B cell (primary cell): ENCODE results near the gene SIGLEC14. TPM values are rescaled to one million over a fixed set of nuclear protein-coding genes. Genes with fewer than 3 reads are reported as not detected.

Source experiments
- ATAC-seq: fragments of 200-7000 bp; cut with Tn5 transposase; one replicate; pipeline ENCODE4 v1.10.0; 2021; ENCODE audit warnings: low read depth, mild to moderate bottlenecking, moderate number of reproducible peaks, moderate library complexity
- CTCF ChIA-PET: fragments of 350-600 bp; sonication (Branson Sonifier 250); formaldehyde crosslinking; loops from one replicate; lab custom pipeline; 2021; ENCODE audit warnings: antibody characterized with exemption, inconsistent platforms; lab: Charles Lee
- POLR2A ChIA-PET: fragments of 350-600 bp; sonication (Branson Sonifier 250); formaldehyde crosslinking; loops from one replicate; lab custom pipeline; 2021; ENCODE audit warnings: antibody characterized with exemption; lab: Charles Lee
- DNase-seq: peaks from one replicate; pipeline ENCODE4 v3.0.0; 2013
- H2AFZ ChIP-seq: 2 replicates; pipeline ENCODE4 v1.6.1; 2012; ENCODE audit warnings: mild to moderate bottlenecking, low read depth, low read length; ENCODE audit not compliant: insufficient read depth, poor library complexity, severe bottlenecking
- H3K27ac ChIP-seq, 2 donors: 1 replicate in 1 of 2; 2 replicates in 1 of 2; pipeline ENCODE4 v1.5.1; 2012 to 2013; ENCODE audit warnings: low read length in 2 of 2, mild to moderate bottlenecking in 2 of 2, moderate library complexity in 1 of 2
- H3K27me3 ChIP-seq, 4 experiments: fragments of 200-600 bp in 1 of 4; sonication (generic) in 1 of 4; replicated peaks in 1 of 4; 1 replicate in 2 of 4; 2 replicates in 2 of 4; pipeline versions ENCODE4 v1.6.1 to v1.7.0; 2013 to 2016; ENCODE audit warnings: low read length in 3 of 4, mild to moderate bottlenecking in 2 of 4, mixed read lengths in 1 of 4, moderate library complexity in 1 of 4; ENCODE audit not compliant: insufficient read depth in 4 of 4, control insufficient read depth in 3 of 4; ENCODE audit errors: control extremely low read depth in 1 of 4
- H3K36me3 ChIP-seq, 2 experiments: replicated peaks in 1 of 2; 1 replicate in 1 of 2; 2 replicates in 1 of 2; pipeline versions ENCODE4 v1.6.1 to v1.7.1; 2013; ENCODE audit warnings: low read length in 1 of 2; ENCODE audit not compliant: insufficient read depth in 2 of 2, control insufficient read depth in 1 of 2; ENCODE audit errors: control extremely low read depth in 1 of 2, extremely low read depth in 1 of 2
- H3K4me1 ChIP-seq, 2 donors: fragments of 200-600 bp in 1 of 2; sonication (generic) in 1 of 2; 1 replicate in 1 of 2; 2 replicates in 1 of 2; pipeline versions ENCODE4 v1.5.1 to v1.6.1; 2013 to 2017; ENCODE audit warnings: low read length in 2 of 2; ENCODE audit not compliant: control insufficient read depth in 2 of 2, insufficient read depth in 2 of 2
- H3K4me2 ChIP-seq: replicated peaks from 2 replicates; pipeline ENCODE3; 2012; ENCODE audit warnings: mild to moderate bottlenecking, low read depth, low read length; ENCODE audit not compliant: poor library complexity, severe bottlenecking
- H3K4me3 ChIP-seq, 5 experiments: fragments of 200-600 bp in 1 of 5; sonication (generic) in 1 of 5; 1 replicate in 3 of 5; 2 replicates in 2 of 5; pipeline versions ENCODE4 v1.5.1 to v1.7.0; 2011 to 2016; ENCODE audit warnings: low read length in 4 of 5, mild to moderate bottlenecking in 4 of 5, low read depth in 2 of 5, control low read depth in 1 of 5, moderate library complexity in 1 of 5; ENCODE audit not compliant: insufficient read depth in 1 of 5; ENCODE audit errors: control extremely low read depth in 1 of 5, extremely low read depth in 1 of 5
- H3K79me2 ChIP-seq: fragments of 200-600 bp; sonication (generic); one replicate; pipeline ENCODE4 v1.6.0; 2016; ENCODE audit warnings: low read length; ENCODE audit not compliant: control insufficient read depth, insufficient read depth
- H3K9ac ChIP-seq: fragments of 200-600 bp; sonication (generic); 2 replicates; pipeline ENCODE4 v1.6.1; 2017; ENCODE audit warnings: mild to moderate bottlenecking, low read length, moderate library complexity
- H3K9me3 ChIP-seq, 3 donors: one replicate each; pipeline versions ENCODE4 v1.6.1 to v1.7.1; 2013; ENCODE audit warnings: low read length in 2 of 3; ENCODE audit not compliant: control insufficient read depth in 2 of 3, insufficient read depth in 1 of 3; ENCODE audit errors: control extremely low read depth in 1 of 3
- H4K20me1 ChIP-seq: 2 replicates; pipeline ENCODE4 v1.6.0; 2012; ENCODE audit warnings: mild to moderate bottlenecking, low read length; ENCODE audit not compliant: insufficient read depth, control insufficient read depth, poor library complexity, severe bottlenecking
- H3K27ac Mint-ChIP-seq: one replicate; pipeline ENCODE4 v1.8.0; 2021; ENCODE audit warnings: mixed read lengths
- H3K27me3 Mint-ChIP-seq: one replicate; pipeline ENCODE4 v1.8.0; 2021; ENCODE audit warnings: mixed read lengths
- H3K4me1 Mint-ChIP-seq: one replicate; pipeline ENCODE4 v1.8.0; 2021; ENCODE audit warnings: mixed read lengths
- H3K4me3 Mint-ChIP-seq: one replicate; pipeline ENCODE4 v1.8.0; 2021; ENCODE audit warnings: mixed read lengths
- H3K9me3 Mint-ChIP-seq: one replicate; pipeline ENCODE4 v1.8.0; 2022; ENCODE audit warnings: mixed read lengths; ENCODE audit not compliant: insufficient read depth
- EZH2 ChIP-seq: IDR thresholded peaks from 2 replicates; pipeline ENCODE4 v1.6.1; 2012; ENCODE audit warnings: borderline replicate concordance, low read depth, mild to moderate bottlenecking, moderate library complexity, low read length; ENCODE audit not compliant: insufficient read depth, poor library complexity, severe bottlenecking
- WGBS: methylation state at CpG from one replicate; pipeline ENCODE4 v1.1.5; 2013; ENCODE audit warnings: missing lambda C conversion rate; ENCODE audit not compliant: insufficient coverage; 5-methylcytosine and 5-hydroxymethylcytosine counted together
- intact Hi-C: fragments of 100-400 bp; cut with micrococcal nuclease; formaldehyde crosslinking; loops from one replicate; pipeline ENCODE4 v1.10.0; 2022
- polyA plus RNA-seq: library from polyadenylated mRNA; depleted of rRNA; stranded (reverse); fragments of >200 nt; gene quantifications from 2 replicates; pipeline ENCODE4 v1.2.3, GENCODE V29; 2012
- total RNA-seq, 2 donors: library from RNA; stranded (reverse); fragments of 120-200 nt in 1 of 2; gene quantifications; 1 replicate in 1 of 2; 2 replicates in 1 of 2; pipeline versions ENCODE4 v1.2.3 to v1.2.4, GENCODE V29; 2013 to 2022
- TF ChIP-seq, protein P1 (sequence below): fragments of 200-600 bp; IDR thresholded peaks from one replicate; pipeline ENCODE4 v1.8.0; 2022; ENCODE audit warnings: antibody characterized with exemption, mild to moderate bottlenecking

The SIGLEC14 gene
- total and polyA plus RNA-seq, 2 donors (not counting 1 experiment from before 2014, with no cell fraction given): 11.2 to 30.0 TPM

DNA sequence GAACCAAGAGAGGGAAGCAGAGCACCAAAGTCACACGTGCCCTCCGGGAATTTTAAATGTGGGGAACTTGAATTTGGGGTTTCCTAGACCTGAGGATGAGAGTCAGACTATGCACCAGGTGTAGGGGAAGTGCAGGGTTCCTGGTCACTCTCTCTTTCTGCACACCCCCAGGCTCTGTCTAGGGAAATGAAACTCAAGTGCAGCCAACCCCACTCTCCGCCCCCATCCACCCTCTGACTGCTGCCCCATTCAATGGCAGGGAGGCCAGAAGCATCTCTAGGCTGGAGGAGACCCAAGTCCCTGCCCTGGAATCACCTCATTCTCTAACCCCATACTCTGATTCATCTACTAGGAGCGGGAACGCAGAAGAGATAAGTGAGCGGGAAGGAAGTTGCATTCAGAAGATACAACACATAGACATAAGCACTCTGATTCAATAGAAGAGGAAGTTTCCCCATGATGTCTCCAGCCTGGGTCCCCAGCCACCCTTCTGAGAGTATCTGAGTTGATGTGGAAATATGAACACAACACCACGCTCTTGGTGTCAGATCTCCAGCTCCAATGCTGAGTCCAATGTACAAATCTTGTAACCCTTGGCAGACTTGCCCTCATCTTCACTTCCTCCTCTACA is 4.7 kb upstream of the SIGLEC14 start:
- no peaks in the 10 kb centered on the region for H3K9me3 Mint-ChIP-seq
- peaks cover 43 to 50% of the 10 kb centered on the region in 2 donors for H3K4me1 ChIP-seq
- H3K4me2 ChIP-seq: peak overlapping the region; percentile 60
- intact Hi-C loops: loop anchor here (2.0 to 5.0 kb wide), 2 partner anchors 45 to 119 kb away; partner anchors contain the start of gene SIGLEC6
- H3K4me1 Mint-ChIP-seq: peaks cover 68% of the 10 kb centered on the region
- H3K4me3 ChIP-seq: peak overlapping the region in 1 of 5 experiments; percentile 12
- no peaks in the 10 kb centered on the region for H3K27me3 ChIP-seq
- no peaks in the 10 kb centered on the region for H3K9me3 ChIP-seq
- ATAC-seq (peak; percentile 94), DNase-seq (peak; percentile 85)
- H3K9ac ChIP-seq: peak overlapping the region; percentile 8
- peak overlapping the region; percentile 87 for H3K27ac Mint-ChIP-seq
- peak overlapping the region; percentile 70 to 87 for H3K27ac ChIP-seq
- no peaks in the 10 kb centered on the region for H3K36me3 ChIP-seq
- H3K79me2 ChIP-seq: peaks cover 4% of the 10 kb centered on the region
- WGBS: 33% methylated on average over 2 of the region's 7 CpGs
- TF ChIP-seq, protein P1, sequence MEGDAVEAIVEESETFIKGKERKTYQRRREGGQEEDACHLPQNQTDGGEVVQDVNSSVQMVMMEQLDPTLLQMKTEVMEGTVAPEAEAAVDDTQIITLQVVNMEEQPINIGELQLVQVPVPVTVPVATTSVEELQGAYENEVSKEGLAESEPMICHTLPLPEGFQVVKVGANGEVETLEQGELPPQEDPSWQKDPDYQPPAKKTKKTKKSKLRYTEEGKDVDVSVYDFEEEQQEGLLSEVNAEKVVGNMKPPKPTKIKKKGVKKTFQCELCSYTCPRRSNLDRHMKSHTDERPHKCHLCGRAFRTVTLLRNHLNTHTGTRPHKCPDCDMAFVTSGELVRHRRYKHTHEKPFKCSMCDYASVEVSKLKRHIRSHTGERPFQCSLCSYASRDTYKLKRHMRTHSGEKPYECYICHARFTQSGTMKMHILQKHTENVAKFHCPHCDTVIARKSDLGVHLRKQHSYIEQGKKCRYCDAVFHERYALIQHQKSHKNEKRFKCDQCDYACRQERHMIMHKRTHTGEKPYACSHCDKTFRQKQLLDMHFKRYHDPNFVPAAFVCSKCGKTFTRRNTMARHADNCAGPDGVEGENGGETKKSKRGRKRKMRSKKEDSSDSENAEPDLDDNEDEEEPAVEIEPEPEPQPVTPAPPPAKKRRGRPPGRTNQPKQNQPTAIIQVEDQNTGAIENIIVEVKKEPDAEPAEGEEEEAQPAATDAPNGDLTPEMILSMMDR: no peak
- no peak for TF ChIP-seq EZH2
- no peaks in the 10 kb centered on the region for H3K27me3 Mint-ChIP-seq
- H2AFZ ChIP-seq: no peak overlapping the region
- H4K20me1 ChIP-seq: no peaks in the 10 kb centered on the region
- POLR2A ChIA-PET: no interaction called here
- CTCF ChIA-PET: interaction anchor here (0.6 to 13.4 kb wide), 9 partner anchors 8 to 210 kb away, joined by 3 to 681 read pairs (median 5); partner anchors contain the start of gene CEACAM18
- H3K4me3 Mint-ChIP-seq: peak overlapping the region; percentile 73

DNA sequence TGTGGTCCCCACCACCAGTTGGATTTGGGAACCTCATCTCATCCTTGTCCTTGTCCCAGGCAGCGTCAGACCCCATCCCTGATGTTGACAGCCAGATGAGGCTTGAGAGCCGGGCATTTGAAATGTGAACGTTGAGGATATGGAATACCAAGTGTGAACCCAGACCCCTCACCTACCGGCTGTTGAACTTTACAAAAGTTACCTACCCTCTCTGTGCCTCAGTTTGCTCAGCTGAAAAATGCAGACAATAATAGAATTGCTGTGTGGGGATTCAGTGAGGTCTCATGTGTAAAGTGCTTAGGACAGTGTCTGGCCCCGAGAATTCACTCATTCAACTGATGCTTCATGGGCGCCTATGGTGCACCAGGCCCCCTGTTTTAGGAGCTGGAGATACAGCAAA is 693 bp upstream of the SIGLEC14 start:
- H3K27me3 ChIP-seq: no peaks in the 10 kb centered on the region
- no peaks in the 10 kb centered on the region for H3K9me3 Mint-ChIP-seq
- peak overlapping the region; percentile 41 for H3K9ac ChIP-seq
- ChIA-PET POLR2A (no interaction called here), CTCF (interaction anchor here (1.4 kb wide), 1 partner anchor 10 kb away, joined by 12 read pairs; no protein-coding TSS in a partner anchor)
- TF ChIP-seq, protein P1: no peak
- peaks cover 0 to 20% of the 10 kb centered on the region in 2 experiments for H3K36me3 ChIP-seq
- H3K79me2 ChIP-seq: peaks cover 4% of the 10 kb centered on the region
- DNase-seq: no peak
- H3K27ac ChIP-seq: peak overlapping the region; percentile 66
- H3K27me3 Mint-ChIP-seq: no peaks in the 10 kb centered on the region
- H3K4me1 Mint-ChIP-seq: peaks cover 64% of the 10 kb centered on the region
- WGBS: 100% methylated on average over 3 of the region's 6 CpGs
- peak overlapping the region in 2 of 5 experiments; percentile 36 to 50 for H3K4me3 ChIP-seq
- H2AFZ ChIP-seq: no peak overlapping the region
- intact Hi-C loops: no loop called here
- peak overlapping the region; percentile 85 for H3K4me3 Mint-ChIP-seq
- H3K4me2 ChIP-seq: peak overlapping the region; percentile 63
- H3K9me3 ChIP-seq: no peaks in the 10 kb centered on the region
- no peaks in the 10 kb centered on the region for H4K20me1 ChIP-seq
- peak overlapping the region; percentile 63 for H3K27ac Mint-ChIP-seq
- ATAC-seq: no peak
- H3K4me1 ChIP-seq: peaks cover 37 to 71% of the 10 kb centered on the region in 2 donors
